Right lung (tissue), 10 donors: ENCODE results near the gene VTI1A. TPM values are rescaled to one million over a fixed set of nuclear protein-coding genes. Genes with fewer than 3 reads are reported as not detected.
"Not testable (repeated sequence)": the region's sequence is repeated elsewhere in the genome, so short reads cannot be mapped to it uniquely, and the experiment has no call there.

Experiments used
- DNase-seq, 2 donors: peaks; one replicate each; pipeline ENCODE4 v3.0.0-alpha.2; 2013
- long read RNA-seq, 8 donors: transcript quantifications; one replicate each; lab custom pipeline, GENCODE V29; 2026
- polyA plus RNA-seq, 5 donors: library from polyadenylated mRNA; unstranded; fragments of 120-200 nt; gene quantifications; one replicate each; pipeline versions ENCODE4 v1.2.1 to v1.2.3, GENCODE V29; 2013; ENCODE audit warnings: inconsistent platforms in 1 of 5, low replicate concordance in 1 of 5; ENCODE audit not compliant: insufficient read length in 5 of 5, insufficient read depth in 1 of 5

Gene VTI1A
- polyA plus RNA-seq: 10 to 100 TPM; 13.9 to 19.3 (median 15.6) TPM
- long read RNA-seq, donor 1, full-length matches to known transcripts: 3 of 3 reads
- long read RNA-seq, donor 1, partial matches to known transcripts: 0 of 3 reads
- long read RNA-seq, donor 1, other reads (novel, unspliced or antisense): 0 of 3 reads
- long read RNA-seq, donor 2, full-length matches to known transcripts: 1 of 1 reads
- long read RNA-seq, donor 2, partial matches to known transcripts: 0 of 1 reads
- long read RNA-seq, donor 2, other reads (novel, unspliced or antisense): 0 of 1 reads
- long read RNA-seq, donor 3, full-length matches to known transcripts: 4 of 4 reads
- long read RNA-seq, donor 3, partial matches to known transcripts: 0 of 4 reads
- long read RNA-seq, donor 3, other reads (novel, unspliced or antisense): 0 of 4 reads
- long read RNA-seq, donor 4, full-length matches to known transcripts: 2 of 2 reads
- long read RNA-seq, donor 4, partial matches to known transcripts: 0 of 2 reads
- long read RNA-seq, donor 4, other reads (novel, unspliced or antisense): 0 of 2 reads
- long read RNA-seq, donor 5, full-length matches to known transcripts: 1 of 1 reads
- long read RNA-seq, donor 5, partial matches to known transcripts: 0 of 1 reads
- long read RNA-seq, donor 5, other reads (novel, unspliced or antisense): 0 of 1 reads
- long read RNA-seq, donor 6, full-length matches to known transcripts: 3 of 3 reads
- long read RNA-seq, donor 6, partial matches to known transcripts: 0 of 3 reads
- long read RNA-seq, donor 6, other reads (novel, unspliced or antisense): 0 of 3 reads
- long read RNA-seq, donor 7, full-length matches to known transcripts: 5 of 5 reads
- long read RNA-seq, donor 7, partial matches to known transcripts: 0 of 5 reads
- long read RNA-seq, donor 7, other reads (novel, unspliced or antisense): 0 of 5 reads
- long read RNA-seq, donor 8, full-length matches to known transcripts: 1 of 1 reads
- long read RNA-seq, donor 8, partial matches to known transcripts: 0 of 1 reads
- long read RNA-seq, donor 8, other reads (novel, unspliced or antisense): 0 of 1 reads

GRCh38 chr10:112446855-112447619 lies at the start of gene VTI1A, which contains the start of gene ZDHHC6:
Gene VTI1A, plus strand, starts transcription at chr10:112447215. Its CDS starts 159 bp downstream, at chr10:112447374.
Gene ZDHHC6, minus strand, starts transcription at chr10:112446914. Its CDS starts 1,478 bp downstream, at chr10:112445436.
- DNase-seq: peak; percentile 85

- DNase-seq: no peak
Measured at GRCh38 chr10:112397592-112397991, 49.4 kb upstream of the VTI1A start.

- no peak for DNase-seq
Measured at GRCh38 chr10:112402917-112403316, 44.1 kb upstream of the VTI1A start.

DNA sequence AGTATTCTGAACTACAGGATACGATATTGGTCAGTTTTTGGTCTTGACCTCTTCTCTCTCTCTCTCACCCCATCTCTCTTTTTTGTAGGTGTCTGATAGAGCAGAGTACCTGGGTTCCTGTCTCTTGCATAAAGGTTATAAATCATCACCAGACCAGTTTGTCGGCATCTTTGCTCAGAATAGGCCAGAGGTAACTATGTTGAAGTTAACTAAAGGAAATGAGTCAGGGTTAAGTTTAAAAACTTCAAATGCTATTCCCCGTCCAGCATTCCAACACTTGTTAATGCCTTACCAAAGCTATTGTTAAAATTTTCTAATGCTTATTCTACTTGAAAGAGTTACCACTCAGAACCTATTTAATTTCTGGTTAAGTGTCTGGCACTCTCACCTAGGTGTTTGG lies 42.4 kb upstream of the VTI1A start:
- DNase-seq: no peak

DNA sequence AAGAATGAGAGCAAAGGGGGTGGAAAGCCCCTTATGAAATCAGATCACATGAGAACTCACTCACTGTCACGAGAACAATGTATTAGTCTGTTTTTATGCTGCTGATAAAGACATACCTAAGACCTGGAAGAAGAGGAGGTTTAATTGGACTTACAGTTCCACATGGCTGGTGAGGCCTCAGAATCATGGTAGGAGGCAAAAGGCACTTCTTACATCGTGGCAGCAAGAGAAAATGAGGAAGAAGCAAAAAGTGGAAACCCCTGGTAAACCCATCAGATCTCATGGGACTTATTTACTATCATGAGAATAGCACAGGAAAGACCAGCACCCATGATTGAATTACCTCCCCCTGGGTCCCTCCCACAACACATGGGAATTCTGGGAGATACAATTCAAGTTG lies 40.2 kb upstream of the VTI1A start:
- DNase-seq: not testable (repeated sequence)

DNA sequence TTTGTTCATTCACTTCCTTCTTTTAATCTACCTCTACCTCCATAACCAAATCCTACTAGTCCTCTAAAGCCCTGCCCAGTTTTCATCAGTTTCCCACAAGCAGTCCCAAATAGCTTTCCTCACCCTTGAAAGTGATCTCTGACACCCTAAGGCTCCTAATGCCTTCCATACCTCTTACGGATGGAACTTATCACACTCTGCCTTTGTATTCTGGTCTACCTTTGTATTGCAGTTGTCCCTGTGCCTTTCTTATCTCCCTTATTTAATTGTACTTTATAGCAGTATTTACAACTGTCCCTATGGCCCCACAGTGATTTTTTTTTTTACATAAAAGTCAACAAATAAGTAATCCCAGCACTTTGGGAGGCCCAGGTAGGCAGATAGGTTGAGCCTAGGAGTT lies 39.3 kb upstream of the VTI1A start:
- no peak for DNase-seq

- DNase-seq: no peak
Measured at GRCh38 chr10:112409299-112409698, 37.7 kb upstream of the VTI1A start.

DNA sequence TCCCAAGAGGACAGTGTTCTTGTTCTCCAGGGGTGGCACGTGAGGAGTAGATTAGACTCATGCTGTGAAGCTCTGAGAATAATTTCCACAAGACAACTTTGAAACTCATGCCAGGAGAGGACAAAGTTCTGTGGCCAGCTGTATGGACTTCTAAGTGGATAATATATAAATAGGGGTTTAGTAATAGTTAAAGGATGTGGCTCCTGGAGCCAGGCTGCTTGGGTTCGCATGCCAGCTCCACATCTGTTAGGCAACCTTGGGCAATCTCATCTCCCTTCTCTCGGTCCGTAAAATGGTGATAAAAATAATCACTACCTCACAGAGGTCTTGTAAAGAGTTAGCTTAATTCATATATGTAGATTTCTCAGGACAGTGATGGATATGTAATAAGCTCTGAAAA lies 37.3 kb upstream of the VTI1A start:
- DNase-seq: no peak

DNA sequence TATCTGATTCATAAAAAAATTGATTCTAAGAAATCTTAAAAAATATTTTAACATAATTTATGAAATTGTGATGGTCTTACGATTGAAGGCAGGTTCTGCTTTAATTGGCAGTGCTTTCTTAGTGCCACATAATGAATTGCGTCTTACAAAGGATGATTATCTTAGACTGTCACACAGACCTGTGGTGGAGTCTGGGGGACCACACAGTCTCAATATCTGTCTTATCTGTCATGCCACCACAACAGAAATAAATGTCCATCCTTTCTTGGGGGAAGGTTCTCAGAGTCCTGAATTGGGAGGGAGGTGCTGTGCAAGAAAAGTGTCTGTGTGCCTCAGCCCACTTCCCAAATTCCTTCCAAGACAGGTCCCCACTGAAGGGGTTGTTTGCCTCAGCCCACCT lies 34.3 kb upstream of the VTI1A start:
- DNase-seq: no peak

DNA sequence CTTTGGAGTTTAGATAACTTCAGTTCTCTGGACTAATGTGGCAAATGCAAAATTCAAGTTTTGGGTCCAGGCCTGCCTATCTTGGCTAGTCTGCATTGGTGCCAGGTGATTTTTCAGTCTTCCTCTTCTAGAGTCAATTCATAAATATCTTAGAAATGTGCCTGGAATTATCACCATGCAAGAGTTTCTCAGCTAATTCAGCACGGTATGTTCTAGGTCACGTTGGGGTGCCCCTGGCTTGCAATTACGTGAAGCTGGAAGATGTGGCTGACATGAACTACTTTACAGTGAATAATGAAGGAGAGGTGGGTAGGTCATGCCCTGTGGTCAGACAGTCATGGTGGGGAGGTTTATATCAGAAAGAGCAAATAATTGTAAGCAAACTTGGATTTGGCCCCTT lies 25.3 kb upstream of the VTI1A start:
- no peak for DNase-seq

DNA sequence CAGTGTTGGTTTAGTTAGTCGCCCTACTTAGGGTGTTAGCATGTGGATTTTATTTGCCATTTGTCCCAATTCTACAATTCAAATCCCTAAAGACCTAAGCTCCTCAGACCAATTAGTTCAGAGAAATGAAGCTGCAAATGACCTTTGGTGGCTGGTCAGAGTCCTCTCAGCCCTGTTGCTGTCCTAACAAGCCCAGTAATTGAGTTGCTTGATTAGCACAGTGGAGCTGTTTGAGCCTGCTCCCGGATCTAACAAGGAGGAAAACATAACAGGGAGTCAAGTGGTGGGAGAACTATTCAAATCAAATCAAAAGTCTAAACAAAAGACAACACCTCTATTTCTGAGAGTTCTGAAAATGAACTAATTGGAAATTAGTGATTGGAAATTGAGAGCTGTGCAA lies 22.4 kb upstream of the VTI1A start:
- no peak for DNase-seq

GRCh38 chr10:112426111-112426510 lies 20.9 kb upstream of the VTI1A start:
- no peak for DNase-seq

DNA sequence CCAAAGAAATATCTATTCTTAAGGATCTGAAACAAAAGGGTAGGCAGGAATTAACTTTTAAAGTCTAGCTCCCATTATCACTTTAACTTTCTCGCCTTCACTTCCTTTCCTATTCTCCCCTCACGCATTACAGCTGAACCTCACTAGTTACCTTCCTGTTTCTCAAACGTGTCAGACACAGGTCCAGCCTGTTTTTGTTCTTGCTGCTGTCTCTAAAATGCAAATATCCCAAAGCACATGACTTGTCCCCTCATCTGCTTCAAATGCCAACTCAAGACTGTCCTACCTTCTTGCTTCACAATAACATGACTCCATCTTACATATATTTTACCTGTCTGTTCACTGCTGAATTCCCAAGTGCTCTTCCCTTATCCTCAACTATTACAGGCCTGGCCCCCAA lies 17.9 kb upstream of the VTI1A start:
- no peak for DNase-seq

- no peak for DNase-seq
Measured at GRCh38 chr10:112429654-112430230, 17.3 kb upstream of the VTI1A start.

- no peak for DNase-seq
Measured at GRCh38 chr10:112433136-112433535, 13.9 kb upstream of the VTI1A start.

- no peak for DNase-seq
Measured at GRCh38 chr10:112434988-112435619, 11.9 kb upstream of the VTI1A start.

DNA sequence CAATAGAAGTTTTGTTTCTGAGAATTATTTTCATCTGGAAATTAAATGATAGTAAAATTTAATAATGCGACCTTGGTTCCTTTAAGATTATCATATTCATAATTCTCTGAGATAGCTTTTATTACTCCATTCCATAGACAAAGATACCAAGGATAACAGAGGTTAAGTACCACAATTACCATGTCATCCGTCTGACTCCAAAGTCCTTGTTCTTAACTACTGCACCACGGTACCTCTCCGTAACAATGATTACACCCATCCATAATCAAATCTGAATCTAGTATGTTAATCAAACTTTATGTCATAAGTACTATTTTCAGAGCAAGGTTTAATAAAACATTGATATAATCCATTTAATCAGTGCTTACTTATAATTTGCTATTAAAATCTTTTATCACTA lies 8.7 kb upstream of the VTI1A start:
- DNase-seq: no peak

DNA sequence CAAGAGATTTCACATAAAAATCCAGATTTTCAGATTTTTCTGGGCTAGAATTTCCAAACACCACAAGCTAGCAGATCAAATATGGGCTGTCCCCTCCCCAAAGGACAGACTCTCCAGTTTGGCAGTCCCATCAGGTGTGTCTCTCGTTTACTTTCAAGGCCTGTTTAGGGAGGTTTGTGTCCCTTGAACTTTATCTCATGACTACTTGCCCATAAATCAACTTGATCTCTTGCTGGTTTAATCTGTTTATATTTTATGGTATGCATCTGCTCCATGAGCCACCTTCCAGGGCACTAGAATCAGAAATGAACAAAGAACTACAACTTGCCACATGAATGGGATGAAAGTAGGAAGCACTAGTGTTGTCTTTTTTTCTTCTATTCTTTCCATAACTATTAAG lies 5.5 kb upstream of the VTI1A start:
- DNase-seq: no peak

- DNase-seq: no peak
Measured at GRCh38 chr10:112442063-112442462, 5.0 kb upstream of the VTI1A start.

GRCh38 chr10:112446055-112446854 lies 760 bp upstream of the VTI1A start:
- no peak for DNase-seq
